A673 (cell line): ENCODE data around the gene HPSE2. TPM values are rescaled to one million over a fixed set of nuclear protein-coding genes. Genes with fewer than 3 reads are reported as not detected.

Source experiments
- BruUV-seq: library from RNA; stranded (reverse); fragments of 400-500 nt; replicated peaks from 2 replicates; lab custom pipeline; 2021; lab: Mats Ljungman, UMichigan
- CTCF ChIA-PET: fragments of 300-600 bp; sonication (Branson Sonifier 250); formaldehyde crosslinking; loops from one replicate; lab custom pipeline; 2022; ENCODE audit warnings: antibody characterized with exemption; lab: Charles Lee
- POLR2A ChIA-PET: fragments of 300-600 bp; sonication (Branson Sonifier 250); formaldehyde crosslinking; loops from one replicate; lab custom pipeline; 2022; ENCODE audit warnings: antibody characterized with exemption; ENCODE audit not compliant: low non-redundant PET; lab: Charles Lee
- DNase-seq: peaks from one replicate; pipeline ENCODE4 v3.0.0-alpha.2; 2015; ENCODE audit warnings: low spot score
- H3K27ac ChIP-seq: fragments of 200-600 bp; sonication (generic); 2 replicates; pipeline ENCODE4 v1.5.1; 2016; ENCODE audit warnings: mixed run types, low read depth, mild to moderate bottlenecking, mixed read lengths, antibody characterized with exemption, low read length; ENCODE audit not compliant: poor library complexity, severe bottlenecking
- H3K27me3 ChIP-seq: fragments of 200-600 bp; sonication (generic); replicated peaks from 2 replicates; pipeline ENCODE4 v1.6.1; 2017; ENCODE audit warnings: mixed run types, low read depth, mild to moderate bottlenecking, mixed read lengths, antibody characterized with exemption, low read length; ENCODE audit not compliant: insufficient read depth, poor library complexity
- H3K36me3 ChIP-seq: fragments of 200-600 bp; sonication (generic); 2 replicates; pipeline ENCODE4 v1.6.1; 2016; ENCODE audit warnings: mixed run types, mild to moderate bottlenecking, mixed read lengths, antibody characterized with exemption, low read length; ENCODE audit not compliant: insufficient read depth, poor library complexity, severe bottlenecking
- H3K4me1 ChIP-seq: fragments of 200-600 bp; sonication (generic); 2 replicates; pipeline ENCODE4 v1.6.1; 2017; ENCODE audit warnings: mixed run types, mild to moderate bottlenecking, mixed read lengths, antibody characterized with exemption, low read length; ENCODE audit not compliant: insufficient read depth, poor library complexity, severe bottlenecking
- H3K4me3 ChIP-seq: fragments of 200-600 bp; sonication (generic); 2 replicates; pipeline ENCODE4 v1.5.1; 2016; ENCODE audit warnings: low read depth, mixed run types, mild to moderate bottlenecking, mixed read lengths, low read length; ENCODE audit not compliant: poor library complexity, severe bottlenecking
- H3K9me3 ChIP-seq: fragments of 200-600 bp; sonication (generic); 2 replicates; pipeline ENCODE4 v1.6.1; 2016; ENCODE audit warnings: mixed run types, low read depth, mild to moderate bottlenecking, mixed read lengths, antibody characterized with exemption, low read length; ENCODE audit not compliant: poor library complexity, severe bottlenecking
- CTCF ChIP-seq: fragments of 300-800, 200-600 bp; sonication (generic); conservative IDR thresholded peaks from 2 replicates; pipeline ENCODE4 v1.5.1; 2017; ENCODE audit warnings: low read depth, mild to moderate bottlenecking, antibody characterized with exemption, low read length, moderate library complexity, mixed read lengths
- EZH2 ChIP-seq: fragments of 200-600 bp; sonication (generic); IDR thresholded peaks from 2 replicates; pipeline ENCODE4 v1.6.1; 2017; ENCODE audit warnings: borderline replicate concordance, low read depth, mild to moderate bottlenecking, mixed read lengths, antibody characterized with exemption, low read length; ENCODE audit not compliant: poor library complexity, severe bottlenecking
- intact Hi-C: fragments of 100-400 bp; cut with micrococcal nuclease; formaldehyde crosslinking; loops from one replicate; pipeline ENCODE4 v1.10.0; 2022; ENCODE audit not compliant: unreplicated experiment
- total RNA-seq: library from RNA; stranded (reverse); gene quantifications from 2 replicates; pipeline ENCODE4 v1.2.3, GENCODE V29; 2021

HPSE2 gene
- total RNA-seq, 1 experiment from 2014 or later, result not detected

DNA sequence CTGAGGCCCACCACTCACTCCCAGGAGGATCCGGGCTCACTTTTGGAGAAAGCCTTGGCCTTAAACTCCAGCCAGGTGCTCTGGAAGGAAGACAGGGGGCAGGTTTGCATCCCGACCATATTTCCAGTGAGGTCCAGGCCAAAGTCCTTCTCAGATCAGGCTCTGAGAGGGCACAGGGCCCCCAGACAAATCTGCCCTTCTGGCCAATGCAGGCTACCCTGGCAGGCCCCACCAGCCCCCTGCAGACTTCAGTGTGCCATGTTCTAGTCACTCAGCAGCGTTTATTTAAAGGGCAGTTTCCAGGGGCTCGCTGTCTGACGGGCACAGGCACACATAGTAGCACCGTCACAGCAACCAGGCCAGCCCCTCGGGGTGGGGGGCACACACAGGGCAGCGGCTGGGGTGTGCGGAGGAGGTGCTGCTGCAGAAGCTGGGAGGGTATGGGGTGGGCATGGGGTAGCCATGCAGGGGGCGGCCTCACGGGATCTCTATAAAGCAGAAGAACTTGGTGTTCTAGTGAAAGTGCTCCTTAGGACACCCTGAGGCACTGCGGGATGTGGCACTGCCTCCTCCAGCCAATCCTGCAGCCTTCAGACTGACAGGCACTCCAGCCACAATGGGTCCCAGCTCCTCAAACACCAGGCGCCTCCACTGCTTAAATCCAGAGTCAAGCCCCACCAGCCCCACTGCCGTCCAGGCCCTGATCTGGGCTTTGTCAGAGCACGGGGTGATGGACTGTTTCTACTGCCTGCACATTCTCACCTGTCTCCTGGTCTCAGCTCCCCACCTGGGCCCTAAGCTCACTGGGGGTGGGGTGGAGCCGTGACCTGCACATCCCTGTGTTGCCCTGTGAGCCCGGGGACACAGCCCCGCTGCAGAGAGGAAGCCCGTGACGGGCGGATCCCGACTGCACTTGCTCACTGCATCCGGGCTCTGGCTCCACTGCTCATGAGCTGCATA is 811.1 kb downstream of the HPSE2 start:
- TF ChIP-seq CTCF (no peak), EZH2 (no peak)
- Histone ChIP-seq H3K9me3 (no peaks in the 10 kb centered on the region), H3K4me1 (no peaks in the 10 kb centered on the region), H3K4me3 (no peak overlapping the region), H3K27ac (no peak overlapping the region), H3K36me3 (no peaks in the 10 kb centered on the region), H3K27me3 (no peaks in the 10 kb centered on the region)
- CTCF ChIA-PET, result interaction anchor here (0.8 to 1.4 kb wide), 2 partner anchors 10 to 36 kb away, joined by 3 to 7 read pairs; partner anchors contain the start of gene PYROXD2
- POLR2A ChIA-PET, result no interaction called here
- DNase-seq, result no peak
- BruUV-seq, result no TSS peak
- intact Hi-C loops, result loop anchor here (10.0 kb wide), 1 partner anchor 180 kb away; no protein-coding TSS in a partner anchor

DNA sequence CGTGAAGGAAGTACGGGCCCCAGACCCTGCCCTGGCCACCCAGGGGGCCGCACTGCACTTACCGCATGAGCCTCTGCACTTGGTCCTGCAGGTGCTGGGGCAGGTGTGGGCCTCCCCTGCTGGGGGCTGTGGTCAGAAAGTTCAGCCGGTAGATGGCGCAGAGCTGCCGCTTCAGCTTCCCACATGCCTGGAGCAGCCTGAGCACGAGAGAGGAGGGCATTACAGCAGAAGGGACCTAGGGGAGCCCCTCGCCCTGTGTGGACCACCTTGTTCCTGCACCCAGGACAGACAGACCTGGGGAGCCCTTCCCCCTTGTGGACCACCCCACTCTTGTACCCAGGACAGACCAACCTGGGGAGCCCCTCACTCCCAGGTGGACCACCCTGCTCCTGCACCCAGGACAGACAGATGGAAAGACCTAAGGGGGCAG is 811.9 kb downstream of the HPSE2 start:
- no peak for TF ChIP-seq EZH2
- H3K4me1 ChIP-seq, result no peaks in the 10 kb centered on the region
- no TSS peak for BruUV-seq
- no peak overlapping the region for H3K27ac ChIP-seq
- no peak for DNase-seq
- no peaks in the 10 kb centered on the region for H3K36me3 ChIP-seq
- no peaks in the 10 kb centered on the region for H3K27me3 ChIP-seq
- CTCF ChIA-PET, result no interaction called here
- no peak overlapping the region for H3K4me3 ChIP-seq
- intact Hi-C loops, result loop anchor here (10.0 kb wide), 1 partner anchor 179 kb away; no protein-coding TSS in a partner anchor
- POLR2A ChIA-PET, result no interaction called here
- no peaks in the 10 kb centered on the region for H3K9me3 ChIP-seq

DNA sequence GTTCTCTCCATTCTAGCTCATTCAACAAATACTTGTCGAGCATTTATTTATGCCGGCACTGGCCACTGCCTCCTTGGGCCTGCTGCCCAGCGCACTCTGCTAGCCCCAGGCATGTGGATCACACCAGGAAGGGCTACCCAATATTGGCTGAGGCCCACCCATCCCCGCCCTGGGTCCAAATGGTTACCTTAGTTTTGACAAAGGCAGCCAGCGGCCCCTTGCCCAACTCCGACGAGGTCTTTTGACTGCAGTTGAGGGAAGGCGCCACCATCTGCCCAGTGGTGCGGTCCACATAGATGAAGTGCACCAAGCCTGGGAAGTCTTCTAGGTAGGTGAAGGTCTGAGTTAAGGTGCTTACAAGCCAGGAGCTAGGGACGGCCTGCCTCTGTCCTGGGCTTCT is 813.5 kb downstream of the HPSE2 start:
- no TSS peak for BruUV-seq
- CTCF ChIA-PET, result no interaction called here
- H3K36me3 ChIP-seq, result no peaks in the 10 kb centered on the region
- H3K27me3 ChIP-seq, result no peaks in the 10 kb centered on the region
- no peak overlapping the region for H3K4me3 ChIP-seq
- H3K9me3 ChIP-seq, result no peaks in the 10 kb centered on the region
- no peak overlapping the region for H3K27ac ChIP-seq
- no peak for TF ChIP-seq CTCF
- no peak for TF ChIP-seq EZH2
- intact Hi-C loops, result loop anchor here (10.0 kb wide), 1 partner anchor 177 kb away; no protein-coding TSS in a partner anchor
- no peak for DNase-seq
- POLR2A ChIA-PET, result no interaction called here
- no peaks in the 10 kb centered on the region for H3K4me1 ChIP-seq
